K562 (cell line): ENCODE measurements around the gene MINDY3. TPM values are rescaled to one million over a fixed set of nuclear protein-coding genes. Genes with fewer than 3 reads are reported as not detected.

Experiments
- ATAC-seq: fragments of 200-7000 bp; cut with Tn5 transposase; 3 replicates; pipeline ENCODE4 v1.9.1; 2020; ENCODE audit warnings: moderate library complexity
- BruUV-seq: library from RNA; stranded (reverse); fragments of 400-500 nt; replicated peaks from 2 replicates; lab custom pipeline; 2021; lab: Mats Ljungman, UMichigan
- CTCF ChIA-PET: fragments of 300-600 bp; formaldehyde crosslinking; extraction: SDS; loops from one replicate; lab custom pipeline; 2021; ENCODE audit warnings: low intra/inter-chr PET ratio; lab: Yijun Ruan, JAX
- POLR2A ChIA-PET: fragments of 300-600, 350-650 bp; sonication (Branson Sonifier 250); formaldehyde crosslinking; extraction: SDS; loops from one replicate; lab custom pipeline; 2021; ENCODE audit warnings: antibody characterized with exemption, inconsistent platforms; lab: Yijun Ruan, JAX
- DNase-seq, 4 experiments: peaks; one replicate each; pipeline versions ENCODE4 v3.0.0 to v3.0.0-alpha.2; 2011 to 2018; ENCODE audit warnings: low spot score in 3 of 4, mixed read lengths in 3 of 4; ENCODE audit errors: extremely low read depth in 1 of 4
- FAIRE-seq: peaks from 2 replicates; lab custom pipeline; 2011; peaks lifted over from hg19 to GRCh38; lab: Jason Lieb, UNC
- H2AFZ ChIP-seq: 2 replicates; pipeline ENCODE4 v1.6.0; 2011; ENCODE audit warnings: low read depth, low read length, control low read depth, inconsistent platforms
- H3K27ac ChIP-seq: fragments of 200-600 bp; 3 replicates; pipeline ENCODE4 v1.8.0; 2011; ENCODE audit warnings: low read depth, mild to moderate bottlenecking, control low read depth, inconsistent platforms, low read length, moderate library complexity, mixed read lengths; ENCODE audit errors: extremely low read depth
- H3K27me3 ChIP-seq, 2 experiments: fragments of 300-600 bp in 1 of 2; 2 replicates in 1 of 2; 3 replicates in 1 of 2; pipeline versions ENCODE4 v1.6.0 to v1.8.0; 2011; ENCODE audit warnings: inconsistent platforms in 2 of 2, low read length in 2 of 2, mild to moderate bottlenecking in 1 of 2, mixed read lengths in 1 of 2, moderate library complexity in 1 of 2; ENCODE audit not compliant: control insufficient read depth in 2 of 2, insufficient read depth in 2 of 2
- H3K36me3 ChIP-seq: fragments of 300-600 bp; 3 replicates; pipeline ENCODE4 v1.8.0; 2011; ENCODE audit warnings: mild to moderate bottlenecking, low read length, inconsistent platforms; ENCODE audit not compliant: control insufficient read depth, insufficient read depth
- H3K4me1 ChIP-seq, 2 experiments: fragments of 200-600 bp in 1 of 2; replicated peaks in 1 of 2; 2 replicates in 1 of 2; 3 replicates in 1 of 2; pipeline versions ENCODE4 v1.5.1 to v1.8.0; 2011; ENCODE audit warnings: inconsistent platforms in 2 of 2, low read length in 2 of 2, mild to moderate bottlenecking in 1 of 2, mixed read lengths in 1 of 2, moderate library complexity in 1 of 2; ENCODE audit not compliant: control insufficient read depth in 2 of 2, insufficient read depth in 2 of 2
- H3K4me2 ChIP-seq: 2 replicates; pipeline ENCODE4 v1.6.1; 2011; ENCODE audit warnings: low read length, control low read depth, inconsistent platforms, mixed read lengths; ENCODE audit not compliant: insufficient read depth
- H3K4me3 ChIP-seq: fragments of 200-600 bp; sonication (generic), shearing (Covaris generic); 2 replicates; pipeline ENCODE4 v1.5.1; 2016; ENCODE audit warnings: control low read depth, inconsistent platforms
- H3K79me2 ChIP-seq: fragments of 200-600 bp; 3 replicates; pipeline ENCODE4 v1.8.0; 2011; ENCODE audit warnings: low read length, inconsistent platforms; ENCODE audit not compliant: control insufficient read depth, insufficient read depth
- H3K9ac ChIP-seq, 2 experiments: 2 replicates each; pipeline versions ENCODE4 v1.6.0 to v1.6.1; 2011; ENCODE audit warnings: low read depth in 2 of 2, low read length in 2 of 2, control low read depth in 1 of 2, inconsistent platforms in 1 of 2, mild to moderate bottlenecking in 1 of 2, mixed read lengths in 1 of 2; ENCODE audit not compliant: insufficient read depth in 1 of 2
- H3K9me1 ChIP-seq: one replicate; pipeline ENCODE4 v1.6.0; 2011; ENCODE audit warnings: inconsistent platforms, mild to moderate bottlenecking, low read length, moderate library complexity; ENCODE audit not compliant: control insufficient read depth, insufficient read depth
- H3K9me3 ChIP-seq: replicated peaks from 2 replicates; pipeline ENCODE4 v1.5.1; 2011; ENCODE audit warnings: low read depth, low read length, inconsistent platforms; ENCODE audit not compliant: control insufficient read depth, insufficient read depth
- H4K20me1 ChIP-seq: replicated peaks from 2 replicates; pipeline ENCODE4 v1.6.1; 2011; ENCODE audit warnings: low read length, inconsistent platforms, mixed read lengths; ENCODE audit not compliant: control insufficient read depth, insufficient read depth
- ARID1B ChIP-seq: fragments of 450-650 bp; IDR thresholded peaks from 2 replicates; pipeline ENCODE4 v1.6.1; 2016; ENCODE audit warnings: antibody characterized with exemption, mild to moderate bottlenecking, inconsistent platforms
- C11orf30 ChIP-seq: fragments of 450-650 bp; IDR thresholded peaks from 2 replicates; pipeline ENCODE4 v1.6.1; 2016; ENCODE audit warnings: low read depth, mild to moderate bottlenecking
- CEBPB ChIP-seq: fragments of 450-650 bp; IDR thresholded peaks from 2 replicates; pipeline ENCODE4 v1.6.1; 2016; ENCODE audit warnings: missing genetic modification characterization, missing compliant biosample characterization
- CEBPG ChIP-seq, 3 experiments: fragments of 200-800 bp in 1 of 3; sonication (Bioruptor generic) in 1 of 3; sonication (generic) in 1 of 3; formaldehyde crosslinking in 1 of 3; IDR thresholded peaks in 2 of 3; conservative IDR thresholded peaks in 1 of 3; 2 replicates each; pipeline versions ENCODE4 v1.6.1 to v1.8.0; 2016 to 2022; ENCODE audit warnings: missing compliant biosample characterization in 2 of 3, missing genetic modification characterization in 2 of 3, mild to moderate bottlenecking in 1 of 3, missing genetic modification reagents in 1 of 3
- FOSL1 ChIP-seq: fragments of 200-800 bp; sonication (Bioruptor generic); conservative IDR thresholded peaks from 2 replicates; pipeline ENCODE4 v1.6.1; 2016; ENCODE audit warnings: missing genetic modification characterization, missing compliant biosample characterization
- KLF10 ChIP-seq: fragments of 250-450 bp; sonication (Bioruptor Pico); IDR thresholded peaks from 2 replicates; pipeline ENCODE4 v1.6.1; 2021; ENCODE audit warnings: matching md5 sums
- MAFG ChIP-seq: fragments of 450-650 bp; conservative IDR thresholded peaks from 2 replicates; pipeline ENCODE4 v1.6.1; 2016; ENCODE audit warnings: missing genetic modification characterization, missing compliant biosample characterization
- NCOR1 ChIP-seq: fragments of 450-650 bp; IDR thresholded peaks from 2 replicates; pipeline ENCODE4 v1.6.1; 2016; ENCODE audit warnings: mild to moderate bottlenecking, moderate library complexity
- NFE2 ChIP-seq: IDR thresholded peaks from 2 replicates; pipeline ENCODE4 v1.6.1; 2014; ENCODE audit warnings: antibody characterized with exemption, low read depth
- RNF219 ChIP-seq: fragments of 250-450 bp; sonication (Bioruptor Pico); IDR thresholded peaks from 2 replicates; pipeline ENCODE4 v1.5.0; 2022; ENCODE audit warnings: mild to moderate bottlenecking
- SOX6 ChIP-seq: fragments of 450-650 bp; IDR thresholded peaks from 2 replicates; pipeline ENCODE4 v1.6.1; 2014; ENCODE audit warnings: mild to moderate bottlenecking
- SREBF2 ChIP-seq: sonication (generic); formaldehyde crosslinking; IDR thresholded peaks from 2 replicates; pipeline ENCODE4 v1.4.0; 2020; ENCODE audit warnings: mild to moderate bottlenecking, missing genetic modification reagents
- TCF7L2 ChIP-seq: fragments of 150-350 bp; IDR thresholded peaks from 2 replicates; pipeline ENCODE4 v1.6.1; 2016; ENCODE audit warnings: low read depth, mild to moderate bottlenecking, low read length, moderate library complexity
- YBX1 ChIP-seq: fragments of 450-650 bp; IDR thresholded peaks from 2 replicates; pipeline ENCODE4 v1.7.1; 2016; ENCODE audit warnings: mild to moderate bottlenecking
- ZBTB26 ChIP-seq: fragments of 450-650 bp; formaldehyde crosslinking; IDR thresholded peaks from 2 replicates; pipeline ENCODE4 v1.4.0; 2022; ENCODE audit warnings: missing genetic modification characterization
- ZNF316 ChIP-seq: fragments of 450-650 bp; IDR thresholded peaks from 2 replicates; pipeline ENCODE4 v1.6.1; 2016
- ZNF75A ChIP-seq: fragments of 450-650 bp; formaldehyde crosslinking; IDR thresholded peaks from 2 replicates; pipeline ENCODE4 v1.4.0; 2020; ENCODE audit warnings: mild to moderate bottlenecking
- WGBS: fragments of 100-300 bp; shearing (Covaris generic); methylation state at CpG from one replicate; pipeline ENCODE4 v1.1.6; 2016; ENCODE audit warnings: low coverage, mixed read lengths; ENCODE audit not compliant: insufficient coverage; ENCODE audit errors: missing lambda C conversion rate; 5-methylcytosine and 5-hydroxymethylcytosine counted together
- in situ Hi-C: fragments of 300-500 bp; cut with MboI; formaldehyde crosslinking; loops from 4 replicates; pipeline ENCODE4 v1.15.0; 2018; ENCODE audit warnings: inconsistent platforms, mixed read lengths
- intact Hi-C: fragments of 100-400 bp; cut with micrococcal nuclease; formaldehyde crosslinking; loops from 2 replicates; pipeline ENCODE4 v1.14.2; 2022
- polyA plus RNA-seq, 8 experiments: library from polyadenylated mRNA; depleted of rRNA in 4 of 8; stranded (reverse) in 5 of 8; unstranded in 3 of 8; fragments of >200 nt; fragmentation: Nextera tagmentation in 2 of 8; fragmentation: Illumina TruSeq in 1 of 8; extraction: Ambion mirVana in 2 of 8; extraction: Trizol in 1 of 8; gene quantifications; 2 replicates each; pipeline versions ENCODE4 v1.2.1 to v1.2.3, GENCODE V29; 2011 to 2014; ENCODE audit warnings: inconsistent platforms in 1 of 8, missing spikeins in 1 of 8
- total RNA-seq, 7 experiments: library from RNA; depleted of rRNA in 6 of 7; stranded (reverse); fragments of >200 nt in 6 of 7; fragmentation: Illumina TruSeq in 2 of 7; extraction: Trizol in 2 of 7; gene quantifications; 2 replicates each; pipeline versions ENCODE4 v1.2.1 to v1.2.3, GENCODE V29; 2011 to 2021; ENCODE audit warnings: low replicate concordance in 1 of 7

MINDY3 gene
- total and polyA plus RNA-seq, 9 of the 15 experiments (the other 6 are each of a cell fraction or from before 2014, with no cell fraction given): 14.0 to 35.9 (median 23.6) TPM

GRCh38 chr10:15852111-15852557 is 8.2 kb downstream of the MINDY3 start:
- no TSS peak for BruUV-seq
- ATAC-seq: no peak
- Histone ChIP-seq H4K20me1 (no peaks in the 10 kb centered on the region), H3K4me3 (no peak overlapping the region), H3K27ac (peak overlapping the region; percentile 1; the same call in 1 of the 3 replicates), H3K9me1 (no peaks in the 10 kb centered on the region), H3K4me2 (no peak overlapping the region), H3K4me1 (peaks cover 3 to 15% of the 10 kb centered on the region in 2 experiments; a peak in 4 of 5 replicates), H3K9me3 (peaks cover 4% of the 10 kb centered on the region; the same call in 1 of the 2 replicates), H3K36me3 (peaks cover 30% of the 10 kb centered on the region; the same call in 2 of the 3 replicates), H2AFZ (no peak overlapping the region), H3K9ac (no peak overlapping the region), H3K27me3 (no peaks in the 10 kb centered on the region), H3K79me2 (peaks cover 87% of the 10 kb centered on the region)
- peak; percentile 65 for TF ChIP-seq FOSL1
- no peak for TF ChIP-seq KLF10 (CRISPR knock-in tag)
- no peak for TF ChIP-seq RNF219 (CRISPR knock-in tag)
- TF ChIP-seq NFE2: peak; percentile 22; the same call in 1 of the 2 replicates
- no peak for TF ChIP-seq ZBTB26 (CRISPR knock-in tag)
- TF ChIP-seq ARID1B: 0 out of 2 replicates have a peak, but pooled peaks have one; percentile 7
- peak; percentile 59 for TF ChIP-seq MAFG (tag)
- no peak for TF ChIP-seq NCOR1
- TF ChIP-seq YBX1: no peak
- TF ChIP-seq ZNF316: peak; percentile 85
- TF ChIP-seq SOX6: peak; percentile 78
- TF ChIP-seq ZNF75A (CRISPR knock-in tag): 0 out of 2 replicates have a peak, but pooled peaks have one; percentile 51
- TF ChIP-seq CEBPB (tag): peak; percentile 82
- TF ChIP-seq TCF7L2: no peak
- TF ChIP-seq CEBPG (CRISPR knock-in tag; IDR thresholded peaks at IDR 0.05): no peak
- peak; percentile 44 to 83; a peak in 3 of 4 replicates for TF ChIP-seq CEBPG (tag; conservative IDR thresholded peaks at IDR 0.05 in 1 of 2, IDR thresholded peaks at IDR 0.05 in 1 of 2)
- no peak for TF ChIP-seq SREBF2 (CRISPR knock-in tag)
- TF ChIP-seq C11orf30: peak; percentile 77; the same call in 1 of the 2 replicates
- 44% methylated on average over 2 of the region's 2 CpGs for WGBS
- DNase-seq: no peak
- in situ Hi-C loops (no loop called here), intact Hi-C loops (no loop called here)
- ChIA-PET POLR2A (no interaction called here), CTCF (no interaction called here)
- no peak for FAIRE-seq
